ENCODE results near the gene CFAP100.

The CFAP100 gene

GRCh38 chr3:126356373-126357264 lies 38.1 kb upstream of the CFAP100 start:
- peak; percentile 14 for DNase-seq (ENCODE audit: low read depth)

GRCh38 chr3:126357295-126358037 lies 37.2 kb upstream of the CFAP100 start, which contains the start of gene KLF15:
Gene KLF15 (minus strand): TSS chr3:126357408. CDS start chr3:126352922, 4,486 bp downstream.
- peak; percentile 86 for DNase-seq (ENCODE audit: low read depth)

- DNase-seq (ENCODE audit: low read depth): no peak
Observed at GRCh38 chr3:126358038-126358815, 36.5 kb upstream of the CFAP100 start.

- DNase-seq (ENCODE audit: low read depth): no peak
Observed at GRCh38 chr3:126358816-126359181, 35.9 kb upstream of the CFAP100 start.

GRCh38 chr3:126360046-126360713 lies 34.5 kb upstream of the CFAP100 start:
- DNase-seq (ENCODE audit: low read depth): no peak

GRCh38 chr3:126360714-126361060 lies 34.0 kb upstream of the CFAP100 start:
- DNase-seq (ENCODE audit: low read depth): no peak

- DNase-seq (ENCODE audit: low read depth): no peak
Observed at GRCh38 chr3:126361211-126361610, 33.5 kb upstream of the CFAP100 start.

GRCh38 chr3:126364130-126364695 lies 30.5 kb upstream of the CFAP100 start:
- no peak for DNase-seq (ENCODE audit: low read depth)

GRCh38 chr3:126364731-126365301 lies 29.9 kb upstream of the CFAP100 start:
- DNase-seq (ENCODE audit: low read depth): no peak

GRCh38 chr3:126365351-126366277 lies 29.1 kb upstream of the CFAP100 start:
- no peak for DNase-seq (ENCODE audit: low read depth)

- no peak for DNase-seq (ENCODE audit: low read depth)
Observed at GRCh38 chr3:126367316-126367805, 27.3 kb upstream of the CFAP100 start.

GRCh38 chr3:126369490-126369889 lies 25.2 kb upstream of the CFAP100 start:
- no peak for DNase-seq (ENCODE audit: low read depth)

GRCh38 chr3:126370055-126370454 lies 24.7 kb upstream of the CFAP100 start:
- no peak for DNase-seq (ENCODE audit: low read depth)

GRCh38 chr3:126370606-126371005 lies 24.1 kb upstream of the CFAP100 start:
- DNase-seq (ENCODE audit: low read depth): no peak

GRCh38 chr3:126371096-126371705 lies 23.5 kb upstream of the CFAP100 start:
- DNase-seq (ENCODE audit: low read depth): no peak

GRCh38 chr3:126372413-126373145 lies 22.1 kb upstream of the CFAP100 start:
- DNase-seq (ENCODE audit: low read depth): no peak

GRCh38 chr3:126373146-126373613 lies 21.5 kb upstream of the CFAP100 start:
- DNase-seq (ENCODE audit: low read depth): no peak

Measured in ELR (cell line).